T1000 (cell line): ENCODE measurements around the gene PODXL.
A peak's percentile ranks its signal among the peaks of the same experiment; 100 is the strongest.

Experiments used
- DNase-seq: peaks from one replicate; lab custom pipeline; 2025; ENCODE audit warnings: mixed read lengths; lab: John Stamatoyannopoulos, UW

Gene PODXL

GRCh38 chr7:131556053-131556908 lies at the start of gene PODXL:
TSS of gene PODXL (minus strand) at chr7:131556628. CDS start at chr7:131556359, 269 bp downstream.
- DNase-seq: peak; percentile 38

DNA sequence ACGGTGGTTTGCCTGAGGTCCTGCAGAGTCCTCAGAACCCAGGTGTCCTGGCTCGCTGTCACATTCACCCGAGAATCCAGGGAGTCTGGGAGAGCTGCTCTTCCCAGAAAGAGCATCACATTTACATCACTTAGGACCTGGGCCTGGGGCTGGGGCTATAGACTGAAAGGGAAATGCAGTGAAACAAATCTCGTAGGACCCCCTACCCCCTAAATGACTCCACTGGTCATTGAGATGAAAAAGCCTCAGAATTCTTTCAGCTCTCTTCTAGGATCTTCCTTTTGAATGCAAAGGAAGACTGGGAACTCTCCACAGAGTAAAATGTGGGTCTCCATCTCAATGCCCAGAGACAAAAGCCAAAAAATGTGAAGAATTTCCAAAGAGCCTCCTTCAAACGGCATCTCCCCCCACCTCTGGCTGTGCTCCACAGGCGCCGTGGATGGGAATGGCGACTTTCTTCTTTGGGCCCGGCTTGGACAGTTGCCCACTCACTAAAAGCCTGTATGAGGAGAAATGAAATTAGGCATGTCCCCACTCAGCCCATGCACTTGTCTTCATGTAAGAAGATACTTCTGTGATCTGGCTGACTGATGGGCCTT lies 49.0 kb upstream of the PODXL start:
- no peak for DNase-seq

DNA sequence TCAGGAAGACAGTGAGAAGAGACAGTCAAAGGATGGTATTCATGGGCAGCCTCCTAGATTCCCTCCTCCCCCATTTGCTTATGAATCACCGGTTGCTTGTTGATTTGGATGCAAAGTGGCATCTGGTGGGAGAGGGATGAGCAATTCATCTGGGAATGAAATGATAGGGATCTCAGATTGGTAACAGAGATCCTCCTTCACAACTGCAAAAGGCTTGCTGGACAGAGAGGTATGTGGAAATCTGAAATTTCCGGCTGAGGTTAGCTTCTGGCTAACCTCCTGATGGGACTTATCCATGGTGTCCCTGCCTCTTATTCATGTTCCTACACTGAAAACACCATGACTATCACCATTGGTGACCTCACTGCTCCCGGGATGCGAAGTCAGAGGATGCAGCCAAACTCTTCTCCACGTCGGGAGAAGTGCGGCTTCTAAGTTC lies 48.4 kb upstream of the PODXL start:
- peak; percentile 46 for DNase-seq

- DNase-seq: no peak
Observed at GRCh38 chr7:131603932-131604331, 47.5 kb upstream of the PODXL start.

GRCh38 chr7:131602994-131603372 lies 46.6 kb upstream of the PODXL start:
- DNase-seq: no peak

DNA sequence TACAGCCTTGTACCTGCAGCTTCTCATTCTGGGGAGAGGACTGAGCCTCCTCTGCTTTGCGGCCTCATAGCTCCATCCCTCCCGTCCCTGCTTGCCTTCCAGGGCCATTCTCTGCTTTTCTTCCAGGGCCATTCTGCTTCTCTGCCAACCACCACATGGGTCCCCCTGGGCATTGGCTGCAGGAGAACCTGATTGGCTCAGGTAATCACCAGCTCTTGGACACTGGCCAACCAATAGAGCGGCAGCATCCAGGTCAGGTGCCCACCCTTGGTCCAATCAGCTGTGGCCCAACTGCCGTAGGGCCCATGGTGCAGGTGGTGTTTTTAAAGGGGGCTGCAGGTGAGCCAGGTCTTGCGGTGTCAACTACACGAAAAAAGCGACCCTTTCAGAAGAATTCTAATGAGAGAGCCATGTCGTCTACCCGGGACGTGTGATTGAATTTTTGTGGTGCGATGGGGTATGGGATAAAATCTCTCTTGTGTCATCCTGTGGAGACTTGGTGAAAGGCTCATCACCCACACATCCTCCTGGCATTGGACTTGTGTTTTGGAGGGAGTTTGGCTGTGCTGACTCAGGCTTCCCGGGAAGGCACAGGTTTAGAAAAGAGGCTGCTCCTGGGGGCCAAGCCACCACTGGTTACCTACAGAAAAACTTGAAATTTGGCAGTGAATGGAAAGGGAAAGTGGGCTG lies 46.0 kb upstream of the PODXL start:
- DNase-seq: no peak

- DNase-seq: no peak
Observed at GRCh38 chr7:131600085-131600881, 43.9 kb upstream of the PODXL start.

DNA sequence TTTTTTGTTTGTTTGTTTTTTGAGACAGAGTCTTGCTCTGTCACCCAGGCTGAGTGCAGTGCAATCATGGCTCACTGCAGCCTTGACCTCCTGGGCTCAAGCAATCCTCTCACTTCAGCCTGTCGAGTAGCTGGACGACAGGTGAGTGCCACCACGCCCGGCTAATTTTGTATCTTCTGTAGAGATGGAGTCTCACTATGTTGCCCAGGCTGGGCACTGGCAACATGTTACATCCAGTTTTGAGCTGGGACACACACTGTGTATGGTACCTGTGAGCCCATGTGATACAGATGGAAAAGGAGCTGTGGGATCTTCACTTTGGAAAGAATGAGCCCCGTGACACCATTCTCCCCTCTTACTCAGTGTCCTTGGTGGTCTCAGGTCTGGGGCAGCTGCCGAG lies 40.4 kb upstream of the PODXL start:
- DNase-seq: no peak

- no peak for DNase-seq
Observed at GRCh38 chr7:131595699-131596098, 39.3 kb upstream of the PODXL start.

- no peak for DNase-seq
Observed at GRCh38 chr7:131591687-131592319, 35.4 kb upstream of the PODXL start.

- DNase-seq: no peak
Observed at GRCh38 chr7:131587315-131587923, 31.0 kb upstream of the PODXL start.

- no peak for DNase-seq
Observed at GRCh38 chr7:131586759-131587158, 30.3 kb upstream of the PODXL start.

DNA sequence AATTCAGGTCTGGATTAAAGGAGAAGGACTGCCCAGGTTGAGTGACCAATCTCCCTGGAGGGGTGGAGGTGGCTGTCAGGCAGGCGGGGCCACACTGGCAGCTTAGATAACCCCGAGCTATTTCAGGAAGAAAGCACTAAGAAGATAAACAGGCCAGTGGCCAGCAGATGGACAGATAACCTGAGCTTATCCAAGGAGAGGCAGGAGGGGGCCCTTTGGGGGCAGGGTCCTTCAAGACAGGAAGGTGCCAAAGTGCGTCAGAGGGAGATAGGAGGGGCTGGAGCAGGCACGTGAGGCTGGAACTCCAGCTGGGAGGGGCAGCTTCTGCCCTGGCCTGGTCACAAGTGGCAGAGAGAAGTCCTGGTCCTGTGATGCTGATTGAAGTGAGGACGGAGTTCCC lies 29.8 kb upstream of the PODXL start:
- DNase-seq: no peak

GRCh38 chr7:131583430-131583829 lies 27.0 kb upstream of the PODXL start:
- DNase-seq: no peak

GRCh38 chr7:131581241-131582051 lies 25.0 kb upstream of the PODXL start:
- DNase-seq: no peak

GRCh38 chr7:131578602-131579001 lies 22.2 kb upstream of the PODXL start:
- DNase-seq: no peak

- no peak for DNase-seq
Observed at GRCh38 chr7:131574741-131575140, 18.3 kb upstream of the PODXL start.

DNA sequence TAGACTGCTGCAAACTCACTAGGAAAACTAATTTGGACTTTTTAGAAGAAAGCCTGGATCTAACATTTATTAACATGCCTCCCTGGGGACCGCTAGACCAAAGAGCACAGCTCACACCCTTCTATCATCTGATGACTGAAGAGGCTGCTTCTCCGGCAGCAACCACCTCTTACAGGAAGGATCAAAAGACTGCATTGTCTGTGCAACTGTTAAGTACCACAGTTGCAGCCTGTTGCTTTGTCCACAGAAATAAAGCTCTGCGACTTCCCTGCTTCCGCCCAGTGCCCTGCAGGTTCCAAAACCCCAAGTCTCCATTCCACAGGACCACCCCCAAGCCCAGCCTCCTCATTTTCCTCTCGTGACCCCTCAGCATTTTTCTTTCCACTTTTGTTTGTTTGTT lies 14.0 kb upstream of the PODXL start:
- no peak for DNase-seq

DNA sequence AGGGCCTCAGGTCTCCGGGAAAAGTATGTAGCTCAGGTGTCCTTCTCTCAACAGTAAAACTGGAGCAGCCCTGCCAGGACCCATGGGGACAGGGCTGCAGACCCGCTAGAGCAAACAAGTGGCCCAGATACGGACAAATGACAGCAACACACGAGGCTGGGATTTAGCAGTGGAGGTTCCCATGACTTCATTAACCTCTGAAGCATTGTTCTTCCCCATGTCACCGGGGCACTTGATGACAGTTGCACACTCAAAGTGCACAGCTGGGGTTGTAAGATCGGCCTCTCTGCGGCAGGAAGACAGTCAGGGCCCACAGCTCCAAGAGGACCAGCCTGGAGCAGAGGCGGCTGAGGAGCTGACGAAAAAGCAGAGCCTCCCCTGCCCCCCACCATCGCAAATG lies 12.5 kb upstream of the PODXL start:
- DNase-seq: no peak

GRCh38 chr7:131568510-131568909 lies 12.1 kb upstream of the PODXL start:
- DNase-seq: no peak
